HG02571 (cell line): Measurements from ENCODE around the gene RGS6.

Experiments
- ATAC-seq: cut with Tn5 transposase; IDR thresholded peaks from one replicate; pipeline ENCODE4 v1.9.1; 2021; ENCODE audit warnings: mild to moderate bottlenecking, moderate library complexity; ENCODE audit not compliant: unreplicated experiment

RGS6 gene

GRCh38 chr14:72517736-72518135 is 585.5 kb downstream of the RGS6 start:
- no peak for ATAC-seq

- peak; percentile 50 for ATAC-seq
These were observed 586.7 kb downstream of the RGS6 start for GRCh38 chr14:72518809-72519377.

- ATAC-seq = no peak
These were observed 587.3 kb downstream of the RGS6 start for GRCh38 chr14:72519543-72519942.

- ATAC-seq = no peak
These were observed 588.8 kb downstream of the RGS6 start for GRCh38 chr14:72521045-72521444.

GRCh38 chr14:72521968-72522741 is 589.9 kb downstream of the RGS6 start:
- ATAC-seq = no peak

- ATAC-seq = no peak
These were observed 590.6 kb downstream of the RGS6 start for GRCh38 chr14:72522847-72523246.

- ATAC-seq = no peak
These were observed 591.4 kb downstream of the RGS6 start for GRCh38 chr14:72523424-72524294.

GRCh38 chr14:72524295-72524629 is 592.0 kb downstream of the RGS6 start:
- ATAC-seq = no peak

GRCh38 chr14:72525087-72525915 is 593.1 kb downstream of the RGS6 start:
- no peak for ATAC-seq

- no peak for ATAC-seq
These were observed 595.4 kb downstream of the RGS6 start for GRCh38 chr14:72527591-72527990.

- no peak for ATAC-seq
These were observed 596.0 kb downstream of the RGS6 start for GRCh38 chr14:72528059-72528862.

GRCh38 chr14:72528863-72529175 is 596.6 kb downstream of the RGS6 start:
- no peak for ATAC-seq

- ATAC-seq = no peak
These were observed 600.6 kb downstream of the RGS6 start for GRCh38 chr14:72532686-72533454.

GRCh38 chr14:72535485-72535884 is 603.3 kb downstream of the RGS6 start:
- ATAC-seq = no peak

- ATAC-seq = no peak
These were observed 606.2 kb downstream of the RGS6 start for GRCh38 chr14:72538387-72538786.

GRCh38 chr14:72539661-72540315 is 607.6 kb downstream of the RGS6 start:
- no peak for ATAC-seq

GRCh38 chr14:72540836-72541235 is 608.6 kb downstream of the RGS6 start:
- no peak for ATAC-seq

GRCh38 chr14:72541546-72541945 is 609.3 kb downstream of the RGS6 start:
- no peak for ATAC-seq

- no peak for ATAC-seq
These were observed 611.1 kb downstream of the RGS6 start for GRCh38 chr14:72543341-72543740.
